Activated CD4-positive, alpha-beta T cell treated with anti-CD3 and anti-CD28 coated beads, Interleukin-2, amount 10 ng/mL, durations not matched to agents 7 days and 5 days (primary cell): Measurements from ENCODE around the gene SLC37A1. TPM values are rescaled to one million over a fixed set of nuclear protein-coding genes. Genes with fewer than 3 reads are reported as not detected.

ENCODE experiments used
- CTCF ChIA-PET: fragments of 350-600 bp; sonication (Branson Sonifier 250); formaldehyde crosslinking; loops from one replicate; lab custom pipeline; 2021; ENCODE audit warnings: antibody characterized with exemption; lab: Charles Lee
- POLR2A ChIA-PET: fragments of 350-600 bp; sonication (Branson Sonifier 250); formaldehyde crosslinking; loops from one replicate; lab custom pipeline; 2021; ENCODE audit warnings: antibody characterized with exemption; lab: Charles Lee
- DNase-seq: peaks from one replicate; pipeline ENCODE4 v3.0.0-alpha.2; 2020
- H3K27ac Mint-ChIP-seq: one replicate; pipeline ENCODE4 v1.8.0; 2021; ENCODE audit warnings: mild to moderate bottlenecking, moderate library complexity, mixed read lengths
- H3K27me3 Mint-ChIP-seq: one replicate; pipeline ENCODE4 v1.8.0; 2021; ENCODE audit warnings: mixed read lengths
- H3K36me3 Mint-ChIP-seq: one replicate; pipeline ENCODE4 v1.8.0; 2021; ENCODE audit warnings: low read depth, mixed read lengths
- H3K4me1 Mint-ChIP-seq: one replicate; pipeline ENCODE4 v1.8.0; 2021; ENCODE audit warnings: mixed read lengths
- H3K4me3 Mint-ChIP-seq: one replicate; pipeline ENCODE4 v1.8.0; 2021; ENCODE audit warnings: mild to moderate bottlenecking, moderate library complexity, mixed read lengths
- H3K9me3 Mint-ChIP-seq: one replicate; pipeline ENCODE4 v1.8.0; 2021; ENCODE audit warnings: mixed read lengths
- total RNA-seq, 2 experiments: library from RNA; stranded (reverse); gene quantifications; one replicate each; pipeline ENCODE4 v1.2.3, GENCODE V29; 2021

Gene SLC37A1
- total RNA-seq, 2 experiments from 2014 or later = 19.2 to 20.2 TPM

DNA sequence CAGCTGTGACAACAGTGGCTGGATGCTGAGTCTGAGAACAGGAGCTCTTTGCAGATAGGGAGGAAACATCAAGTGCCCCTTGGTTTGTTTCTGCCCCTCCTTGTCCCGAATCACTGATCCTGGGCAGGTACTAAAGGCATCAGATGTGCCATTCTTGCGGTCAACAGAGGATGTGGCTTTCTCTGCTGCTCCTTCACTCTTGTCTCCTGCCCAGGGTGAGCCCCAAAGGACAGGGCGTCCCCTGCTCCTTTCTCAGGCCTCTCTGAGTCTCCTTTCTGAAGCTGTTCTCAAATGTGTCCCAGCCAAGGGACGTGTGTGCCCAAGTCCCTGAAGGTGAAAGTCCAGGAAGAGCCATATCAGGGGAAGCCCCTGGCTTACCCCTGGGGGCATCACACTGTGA is 31.7 kb downstream of the SLC37A1 start:
- Mint-ChIP-seq H3K4me3 (no peak overlapping the region), H3K36me3 (peaks cover 15% of the 10 kb centered on the region), H3K4me1 (peaks cover 10% of the 10 kb centered on the region), H3K27ac (no peak overlapping the region), H3K27me3 (no peaks in the 10 kb centered on the region), H3K9me3 (no peaks in the 10 kb centered on the region)
- CTCF ChIA-PET = no interaction called here
- no peak for DNase-seq
- POLR2A ChIA-PET = no interaction called here

GRCh38 chr21:42545745-42546144 is 32.1 kb downstream of the SLC37A1 start:
- DNase-seq = no peak
- Mint-ChIP-seq H3K9me3 (no peaks in the 10 kb centered on the region), H3K4me1 (peaks cover 10% of the 10 kb centered on the region), H3K36me3 (peaks cover 15% of the 10 kb centered on the region), H3K27me3 (no peaks in the 10 kb centered on the region), H3K27ac (no peak overlapping the region), H3K4me3 (no peak overlapping the region)
- ChIA-PET CTCF (no interaction called here), POLR2A (no interaction called here)

DNA sequence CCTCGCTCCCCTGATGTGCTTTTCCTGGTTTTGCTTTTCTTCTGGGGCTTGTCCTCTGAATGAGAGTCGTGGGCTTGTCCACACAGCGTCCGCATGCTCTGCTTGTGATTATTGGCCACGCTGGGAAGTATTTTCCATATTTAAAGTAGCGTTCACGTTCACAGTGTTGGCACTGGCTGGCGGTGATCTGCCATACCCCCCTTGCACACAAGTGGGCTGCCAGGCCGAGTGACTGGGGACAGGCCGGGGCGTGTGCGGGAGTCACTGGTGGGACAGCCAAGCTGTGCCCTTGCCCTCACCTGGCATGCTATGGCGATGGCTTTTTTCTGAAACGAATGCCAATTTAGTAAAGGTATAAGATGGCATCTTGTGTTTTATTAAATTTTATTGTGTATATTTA is 32.8 kb downstream of the SLC37A1 start:
- DNase-seq = no peak
- Mint-ChIP-seq H3K27ac (no peak overlapping the region), H3K9me3 (no peaks in the 10 kb centered on the region), H3K4me1 (peaks cover 10% of the 10 kb centered on the region), H3K36me3 (peaks cover 15% of the 10 kb centered on the region), H3K4me3 (no peak overlapping the region), H3K27me3 (no peaks in the 10 kb centered on the region)
- CTCF ChIA-PET = no interaction called here
- POLR2A ChIA-PET = no interaction called here

GRCh38 chr21:42547001-42547905 is 33.6 kb downstream of the SLC37A1 start:
- Mint-ChIP-seq H3K36me3 (peaks cover 16% of the 10 kb centered on the region), H3K4me1 (peaks cover 10% of the 10 kb centered on the region), H3K4me3 (no peak overlapping the region), H3K9me3 (no peaks in the 10 kb centered on the region), H3K27ac (no peak overlapping the region), H3K27me3 (no peaks in the 10 kb centered on the region)
- no peak for DNase-seq
- CTCF ChIA-PET = no interaction called here
- POLR2A ChIA-PET = no interaction called here

- ChIA-PET POLR2A (no interaction called here), CTCF (no interaction called here)
- H3K27me3 Mint-ChIP-seq = no peaks in the 10 kb centered on the region
- no peak overlapping the region for H3K27ac Mint-ChIP-seq
- no peak for DNase-seq
- peaks cover 15% of the 10 kb centered on the region for H3K36me3 Mint-ChIP-seq
- peaks cover 10% of the 10 kb centered on the region for H3K4me1 Mint-ChIP-seq
- H3K4me3 Mint-ChIP-seq = no peak overlapping the region
- H3K9me3 Mint-ChIP-seq = no peaks in the 10 kb centered on the region
These were observed 34.3 kb downstream of the SLC37A1 start for GRCh38 chr21:42547906-42548365.

DNA sequence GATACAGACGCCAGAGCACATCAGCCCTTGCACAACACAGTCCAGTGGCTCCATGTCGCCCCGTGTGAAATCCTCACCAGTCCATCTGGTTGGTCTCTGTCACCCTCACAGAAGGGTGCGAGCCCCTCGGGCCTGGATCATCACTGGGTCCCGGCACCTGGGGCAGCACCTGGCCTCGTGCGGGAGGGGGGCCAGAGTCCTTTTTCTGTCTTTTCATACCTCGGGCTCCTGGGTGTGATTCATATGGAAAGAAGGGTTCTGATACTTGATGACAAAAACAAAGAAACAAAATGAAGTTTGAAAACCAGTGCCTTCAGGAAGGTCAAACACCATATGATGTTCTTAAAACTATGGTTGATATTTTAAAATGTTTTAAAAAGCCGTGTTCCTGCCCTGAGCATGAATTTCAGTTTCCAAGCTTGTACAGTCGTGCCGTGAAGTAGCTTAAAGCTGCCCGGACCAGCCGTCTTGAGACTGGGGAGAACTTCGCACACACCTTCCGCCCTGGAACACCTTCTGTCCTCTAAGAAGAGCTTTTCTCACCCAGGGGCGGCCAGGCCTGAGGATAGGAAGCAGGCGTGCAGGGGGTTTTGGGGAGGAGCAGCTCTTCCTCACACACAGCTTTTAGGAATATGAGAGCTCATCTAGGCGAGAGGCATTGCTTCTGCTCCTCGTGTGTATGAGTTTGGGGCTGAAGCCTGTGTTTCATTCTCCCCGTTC is 35.2 kb downstream of the SLC37A1 start:
- POLR2A ChIA-PET = no interaction called here

DNA sequence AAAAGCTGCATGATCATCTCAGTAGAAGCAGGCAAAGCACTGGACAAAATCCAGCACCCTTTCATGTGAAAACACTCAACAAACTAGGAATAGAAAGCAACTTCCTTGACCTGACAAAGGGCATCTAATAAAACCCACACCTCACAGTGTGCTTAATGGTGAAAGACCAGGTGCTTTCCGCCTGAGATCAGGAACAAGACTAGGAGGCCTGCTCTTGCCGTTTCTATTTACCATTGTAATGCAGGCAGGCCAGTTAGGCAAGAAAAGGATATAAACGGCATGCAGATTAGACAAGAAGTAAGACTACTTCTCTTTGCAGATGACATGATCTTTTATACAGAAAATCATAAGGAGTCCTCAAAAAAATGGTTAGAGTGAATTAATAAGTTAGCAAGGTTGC is 37.2 kb downstream of the SLC37A1 start:
- ChIA-PET CTCF (no interaction called here), POLR2A (no interaction called here)
- Mint-ChIP-seq H3K36me3 (peaks cover 15% of the 10 kb centered on the region), H3K27me3 (no peaks in the 10 kb centered on the region), H3K9me3 (no peaks in the 10 kb centered on the region), H3K4me3 (no peak overlapping the region), H3K27ac (no peak overlapping the region), H3K4me1 (peaks cover 2% of the 10 kb centered on the region)
- no peak for DNase-seq

More for the DNA sequence above, 35.2 kb downstream of the SLC37A1 start:
- DNase-seq = no peak
- Mint-ChIP-seq H3K9me3 (no peaks in the 10 kb centered on the region), H3K27me3 (no peaks in the 10 kb centered on the region), H3K27ac (no peak overlapping the region), H3K36me3 (peaks cover 13% of the 10 kb centered on the region), H3K4me1 (peaks cover 10% of the 10 kb centered on the region), H3K4me3 (no peak overlapping the region)
- CTCF ChIA-PET = interaction anchor here (0.6 to 1.2 kb wide), 2 partner anchors 17 to 1298 kb away, joined by 3 read pairs; no protein-coding TSS in a partner anchor

DNA sequence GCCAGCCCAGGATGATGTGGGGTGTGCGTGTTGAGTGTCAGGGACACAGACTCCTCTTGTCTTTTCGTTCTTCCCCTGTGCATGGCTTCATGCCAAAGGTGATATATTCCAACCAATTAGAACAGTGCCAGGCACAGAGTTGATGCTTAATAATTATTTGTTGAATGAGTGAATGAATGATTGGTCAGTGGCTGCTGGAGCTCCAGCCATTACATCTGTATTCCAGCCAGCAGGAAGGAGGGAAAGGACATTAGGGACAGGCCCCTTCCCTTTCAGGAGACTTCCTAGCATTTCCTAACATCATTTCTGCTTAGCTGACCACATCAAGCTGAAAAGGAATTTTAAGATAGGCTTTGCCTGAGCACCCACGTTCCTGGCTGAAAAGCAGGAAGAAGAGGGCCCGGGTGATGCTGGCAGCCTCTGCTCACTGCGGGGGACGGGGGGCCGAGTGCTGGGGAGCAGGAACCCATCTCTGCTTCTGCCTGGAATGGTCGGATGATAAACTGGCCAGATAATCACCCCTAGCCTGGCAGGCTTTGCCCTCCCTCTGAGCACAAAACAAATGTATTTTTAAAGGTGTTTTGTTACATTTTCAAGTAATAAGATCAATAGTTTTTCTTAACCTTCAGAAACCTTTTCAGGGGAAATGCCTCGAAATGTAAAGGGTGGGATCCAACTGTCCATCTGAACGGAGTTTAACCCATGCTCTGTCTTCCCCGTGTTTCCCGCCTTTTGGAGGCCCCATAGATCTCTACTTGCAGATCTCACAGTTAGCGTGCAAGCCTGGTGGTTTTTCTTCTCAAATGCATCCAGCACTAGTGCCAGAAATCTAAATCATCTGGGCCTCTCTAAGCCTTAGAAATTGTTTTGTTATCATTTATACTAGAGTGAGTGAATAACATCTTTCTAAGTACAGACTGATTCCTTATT is 39.0 kb downstream of the SLC37A1 start:
- H3K9me3 Mint-ChIP-seq = no peaks in the 10 kb centered on the region
- ChIA-PET CTCF (no interaction called here), POLR2A (no interaction called here)
- H3K27ac Mint-ChIP-seq = no peak overlapping the region
- DNase-seq = no peak
- H3K4me3 Mint-ChIP-seq = no peak overlapping the region
- H3K36me3 Mint-ChIP-seq = peaks cover 15% of the 10 kb centered on the region
- no peaks in the 10 kb centered on the region for H3K27me3 Mint-ChIP-seq
- H3K4me1 Mint-ChIP-seq = peaks cover 2% of the 10 kb centered on the region

GRCh38 chr21:42553435-42553834 is 39.8 kb downstream of the SLC37A1 start:
- no peak overlapping the region for H3K27ac Mint-ChIP-seq
- peaks cover 11% of the 10 kb centered on the region for H3K36me3 Mint-ChIP-seq
- CTCF ChIA-PET = interaction anchor here (0.7 kb wide), 2 partner anchors 9 to 38 kb away, joined by 3 to 4 read pairs; no protein-coding TSS in a partner anchor
- H3K27me3 Mint-ChIP-seq = no peaks in the 10 kb centered on the region
- no peak overlapping the region for H3K4me3 Mint-ChIP-seq
- DNase-seq = no peak
- POLR2A ChIA-PET = no interaction called here
- peaks cover 1% of the 10 kb centered on the region for H3K4me1 Mint-ChIP-seq
- H3K9me3 Mint-ChIP-seq = no peaks in the 10 kb centered on the region

- no peaks in the 10 kb centered on the region for H3K9me3 Mint-ChIP-seq
- H3K4me1 Mint-ChIP-seq = no peaks in the 10 kb centered on the region
- DNase-seq = no peak
- no peak overlapping the region for H3K4me3 Mint-ChIP-seq
- POLR2A ChIA-PET = no interaction called here
- CTCF ChIA-PET = interaction anchor here (0.6 kb wide), 1 partner anchor 11 kb away, joined by 3 read pairs; no protein-coding TSS in a partner anchor
- no peaks in the 10 kb centered on the region for H3K27me3 Mint-ChIP-seq
- H3K36me3 Mint-ChIP-seq = peaks cover 5% of the 10 kb centered on the region
- no peak overlapping the region for H3K27ac Mint-ChIP-seq
These were observed 40.8 kb downstream of the SLC37A1 start for GRCh38 chr21:42554251-42554961.

DNA sequence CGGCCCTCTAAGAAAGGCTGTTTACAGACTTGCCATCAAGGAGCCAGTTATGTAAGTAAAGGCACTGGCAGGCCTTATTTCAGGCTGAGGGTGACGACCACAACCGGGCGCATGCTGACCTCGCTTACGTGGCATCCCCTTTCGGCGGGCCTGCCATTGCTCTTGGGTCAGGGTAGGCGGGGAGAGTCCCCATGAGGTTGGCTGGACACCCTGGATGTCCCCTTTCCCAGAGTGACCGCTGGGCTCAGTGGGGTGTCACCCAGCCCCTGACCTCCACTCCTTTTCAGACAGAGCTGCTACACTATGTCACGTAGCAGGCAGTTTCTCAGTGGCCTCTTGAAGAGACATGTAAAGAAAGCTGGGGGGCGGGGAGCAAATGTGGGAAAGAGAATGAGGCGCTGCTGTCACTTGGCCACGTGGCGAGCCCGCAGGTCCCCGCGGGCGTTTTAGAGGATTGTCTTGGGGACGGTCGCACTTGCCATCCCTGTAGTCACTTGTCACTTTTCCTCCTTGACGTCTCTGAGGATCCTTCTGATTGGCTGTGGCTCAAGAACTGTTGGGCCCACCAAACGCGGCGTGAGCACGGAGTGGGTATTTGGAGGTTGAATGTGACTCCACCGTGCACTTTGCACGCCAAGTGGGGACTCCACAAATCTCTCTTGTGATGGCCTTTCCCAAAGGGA is 42.2 kb downstream of the SLC37A1 start:
- H3K9me3 Mint-ChIP-seq = no peaks in the 10 kb centered on the region
- DNase-seq = no peak
- no peaks in the 10 kb centered on the region for H3K4me1 Mint-ChIP-seq
- H3K27ac Mint-ChIP-seq = no peak overlapping the region
- H3K4me3 Mint-ChIP-seq = no peak overlapping the region
- ChIA-PET POLR2A (no interaction called here), CTCF (interaction anchor here (2.3 kb wide), 1 partner anchor 17 kb away, joined by 6 read pairs; no protein-coding TSS in a partner anchor)
- H3K36me3 Mint-ChIP-seq = peaks cover 5% of the 10 kb centered on the region
- no peaks in the 10 kb centered on the region for H3K27me3 Mint-ChIP-seq
